ENCODE data around the gene NDUFA6. TPM values are rescaled to one million over a fixed set of nuclear protein-coding genes. Genes with fewer than 3 reads are reported as not detected.

Gene NDUFA6
- total and polyA plus RNA-seq, 2 of the 13 experiments (the other 11 are each of a cell fraction or from before 2014, with no cell fraction given) = 68.5 to 87.8 TPM

DNA sequence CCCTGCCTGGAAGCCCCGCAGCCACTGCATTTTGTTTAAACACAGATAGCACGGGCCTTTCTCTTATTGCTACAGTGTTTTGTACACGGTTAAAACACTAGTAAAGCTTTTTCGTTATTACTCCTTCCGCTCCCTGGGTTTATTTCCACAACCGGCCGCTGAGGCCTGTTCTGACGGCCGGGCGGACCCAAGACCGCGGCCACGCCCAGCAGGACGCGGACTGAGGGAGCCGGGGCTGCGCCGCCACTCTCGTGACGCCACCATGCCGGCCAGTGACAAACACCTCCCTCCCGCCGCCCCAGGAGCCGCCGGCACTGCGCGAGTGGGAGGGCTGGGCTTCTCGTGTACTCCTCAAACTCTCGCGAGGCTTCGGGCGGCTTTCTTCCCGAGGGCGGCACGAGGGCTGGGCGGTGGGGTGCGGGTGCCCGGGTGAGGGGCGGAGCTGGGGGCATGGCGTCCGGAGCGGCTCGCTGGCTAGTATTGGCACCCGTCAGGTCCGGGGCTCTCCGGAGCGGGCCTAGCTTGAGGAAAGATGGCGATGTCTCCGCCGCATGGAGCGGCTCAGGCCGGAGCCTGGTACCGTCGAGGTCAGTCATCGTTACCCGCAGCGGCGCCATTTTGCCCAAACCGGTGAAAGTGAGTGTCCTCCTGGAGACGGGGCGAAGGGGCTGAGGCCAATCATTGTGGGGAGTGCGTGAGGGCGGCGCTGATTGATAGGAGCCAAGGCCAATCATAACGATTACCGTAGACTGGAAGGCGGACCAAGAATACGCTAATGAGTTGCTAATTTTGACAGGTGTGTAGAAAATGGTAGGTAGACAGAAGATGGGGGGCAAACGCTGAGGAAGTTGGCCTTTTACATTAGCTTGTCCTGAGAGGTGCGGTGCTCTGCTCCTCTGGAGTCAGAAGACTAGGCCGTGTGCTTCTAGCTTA lies 11.0 kb downstream of the NDUFA6 start, which contains the start of gene SMDT1 (continued):
- TF ChIP-seq MYNN (CRISPR knock-in tag; IDR thresholded peaks at IDR 0.05; ENCODE audit: low read depth) = peak; percentile 94
- 0 out of 2 replicates have a peak, but pooled peaks have one; percentile 26 for TF ChIP-seq HDAC2 (CRISPR knock-in tag; IDR thresholded peaks at IDR 0.05)
- peak; percentile 31 for TF ChIP-seq TARDBP (CRISPR knock-in tag; IDR thresholded peaks at IDR 0.05)
- no peak for TF ChIP-seq ZNF33A (CRISPR knock-in tag; IDR thresholded peaks at IDR 0.05; ENCODE audit: borderline replicate concordance)
- TF ChIP-seq POLR2G (IDR thresholded peaks at IDR 0.05; ENCODE audit: low read depth, low read length) = peak; percentile 92
- peak; percentile 73 for TF ChIP-seq MAZ (IDR thresholded peaks at IDR 0.05; ENCODE audit: borderline replicate concordance, low read depth, low read length)
- peak; percentile 81; the same call in 1 of the 2 replicates for TF ChIP-seq MAZ (CRISPR knock-in tag; IDR thresholded peaks at IDR 0.05; ENCODE audit: low read depth)
- TF ChIP-seq, protein P1, sequence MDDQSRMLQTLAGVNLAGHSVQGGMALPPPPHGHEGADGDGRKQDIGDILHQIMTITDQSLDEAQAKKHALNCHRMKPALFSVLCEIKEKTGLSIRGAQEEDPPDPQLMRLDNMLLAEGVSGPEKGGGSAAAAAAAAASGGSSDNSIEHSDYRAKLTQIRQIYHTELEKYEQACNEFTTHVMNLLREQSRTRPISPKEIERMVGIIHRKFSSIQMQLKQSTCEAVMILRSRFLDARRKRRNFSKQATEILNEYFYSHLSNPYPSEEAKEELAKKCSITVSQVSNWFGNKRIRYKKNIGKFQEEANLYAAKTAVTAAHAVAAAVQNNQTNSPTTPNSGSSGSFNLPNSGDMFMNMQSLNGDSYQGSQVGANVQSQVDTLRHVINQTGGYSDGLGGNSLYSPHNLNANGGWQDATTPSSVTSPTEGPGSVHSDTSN (CRISPR knock-in tag; IDR thresholded peaks at IDR 0.05; ENCODE audit: borderline replicate concordance) = 0 out of 2 replicates have a peak, but pooled peaks have one; percentile 52
- TF ChIP-seq, protein P2, sequence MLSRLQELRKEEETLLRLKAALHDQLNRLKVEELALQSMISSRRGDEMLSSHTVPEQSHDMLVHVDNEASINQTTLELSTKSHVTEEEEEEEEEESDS (CRISPR knock-in tag; IDR thresholded peaks at IDR 0.05; ENCODE audit: borderline replicate concordance) = no peak
- no peak for TF ChIP-seq ZNF672 (CRISPR knock-in tag; IDR thresholded peaks at IDR 0.05)
- TF ChIP-seq ZNF782 (CRISPR knock-in tag; IDR thresholded peaks at IDR 0.05; ENCODE audit: borderline replicate concordance) = 0 out of 2 replicates have a peak, but pooled peaks have one; percentile 77
- TF ChIP-seq, protein P3, sequence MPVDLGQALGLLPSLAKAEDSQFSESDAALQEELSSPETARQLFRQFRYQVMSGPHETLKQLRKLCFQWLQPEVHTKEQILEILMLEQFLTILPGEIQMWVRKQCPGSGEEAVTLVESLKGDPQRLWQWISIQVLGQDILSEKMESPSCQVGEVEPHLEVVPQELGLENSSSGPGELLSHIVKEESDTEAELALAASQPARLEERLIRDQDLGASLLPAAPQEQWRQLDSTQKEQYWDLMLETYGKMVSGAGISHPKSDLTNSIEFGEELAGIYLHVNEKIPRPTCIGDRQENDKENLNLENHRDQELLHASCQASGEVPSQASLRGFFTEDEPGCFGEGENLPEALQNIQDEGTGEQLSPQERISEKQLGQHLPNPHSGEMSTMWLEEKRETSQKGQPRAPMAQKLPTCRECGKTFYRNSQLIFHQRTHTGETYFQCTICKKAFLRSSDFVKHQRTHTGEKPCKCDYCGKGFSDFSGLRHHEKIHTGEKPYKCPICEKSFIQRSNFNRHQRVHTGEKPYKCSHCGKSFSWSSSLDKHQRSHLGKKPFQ (CRISPR knock-in tag; IDR thresholded peaks at IDR 0.05; ENCODE audit: insufficient replicate concordance) = peak; percentile 25
- no peak for TF ChIP-seq MIER2 (CRISPR knock-in tag; IDR thresholded peaks at IDR 0.05)
- no peak for TF ChIP-seq ZNF780A (CRISPR knock-in tag; IDR thresholded peaks at IDR 0.05)
- TF ChIP-seq, protein P4, sequence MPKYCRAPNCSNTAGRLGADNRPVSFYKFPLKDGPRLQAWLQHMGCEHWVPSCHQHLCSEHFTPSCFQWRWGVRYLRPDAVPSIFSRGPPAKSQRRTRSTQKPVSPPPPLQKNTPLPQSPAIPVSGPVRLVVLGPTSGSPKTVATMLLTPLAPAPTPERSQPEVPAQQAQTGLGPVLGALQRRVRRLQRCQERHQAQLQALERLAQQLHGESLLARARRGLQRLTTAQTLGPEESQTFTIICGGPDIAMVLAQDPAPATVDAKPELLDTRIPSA (CRISPR knock-in tag; IDR thresholded peaks at IDR 0.05; ENCODE audit: borderline replicate concordance) = no peak
- no peak for TF ChIP-seq SMC3 (IDR thresholded peaks at IDR 0.05; ENCODE audit: low read length)
- TF ChIP-seq, protein P5, sequence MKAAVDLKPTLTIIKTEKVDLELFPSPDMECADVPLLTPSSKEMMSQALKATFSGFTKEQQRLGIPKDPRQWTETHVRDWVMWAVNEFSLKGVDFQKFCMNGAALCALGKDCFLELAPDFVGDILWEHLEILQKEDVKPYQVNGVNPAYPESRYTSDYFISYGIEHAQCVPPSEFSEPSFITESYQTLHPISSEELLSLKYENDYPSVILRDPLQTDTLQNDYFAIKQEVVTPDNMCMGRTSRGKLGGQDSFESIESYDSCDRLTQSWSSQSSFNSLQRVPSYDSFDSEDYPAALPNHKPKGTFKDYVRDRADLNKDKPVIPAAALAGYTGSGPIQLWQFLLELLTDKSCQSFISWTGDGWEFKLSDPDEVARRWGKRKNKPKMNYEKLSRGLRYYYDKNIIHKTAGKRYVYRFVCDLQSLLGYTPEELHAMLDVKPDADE (CRISPR knock-in tag; IDR thresholded peaks at IDR 0.05) = 0 out of 2 replicates have a peak, but pooled peaks have one; percentile 55
- TF ChIP-seq RARG (CRISPR knock-in tag; IDR thresholded peaks at IDR 0.05; ENCODE audit: low read depth) = no peak
- TF ChIP-seq, protein P6, sequence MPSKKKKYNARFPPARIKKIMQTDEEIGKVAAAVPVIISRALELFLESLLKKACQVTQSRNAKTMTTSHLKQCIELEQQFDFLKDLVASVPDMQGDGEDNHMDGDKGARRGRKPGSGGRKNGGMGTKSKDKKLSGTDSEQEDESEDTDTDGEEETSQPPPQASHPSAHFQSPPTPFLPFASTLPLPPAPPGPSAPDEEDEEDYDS (CRISPR knock-in tag; IDR thresholded peaks at IDR 0.05) = peak; percentile 67
- no peak for TF ChIP-seq ZKSCAN5 (CRISPR knock-in tag; IDR thresholded peaks at IDR 0.05)
- TF ChIP-seq BHLHE40 (IDR thresholded peaks at IDR 0.05; ENCODE audit: low read length) = peak; percentile 87
- TF ChIP-seq THYN1 (CRISPR knock-in tag; IDR thresholded peaks at IDR 0.05; ENCODE audit: borderline replicate concordance, low read depth) = no peak
- TF ChIP-seq NR1H2 (CRISPR knock-in tag; IDR thresholded peaks at IDR 0.05; ENCODE audit: borderline replicate concordance, low read depth) = no peak
- no peak for TF ChIP-seq TRIM24 (CRISPR knock-in tag; IDR thresholded peaks at IDR 0.05)

Measured in HepG2 (cell line).